CD4-positive, alpha-beta T cell treated with Interleukin-10 for 1 hour (primary cell): ENCODE results near the gene ADGRL2.

Experiments used
- DNase-seq: peaks from one replicate; pipeline ENCODE4 v3.0.0-alpha.2; 2020

ADGRL2 gene

GRCh38 chr1:81806432-81806770 is 5.7 kb downstream of the ADGRL2 start:
- no peak for DNase-seq

- no peak for DNase-seq
These were observed 8.0 kb downstream of the ADGRL2 start for GRCh38 chr1:81808760-81809159.

DNA sequence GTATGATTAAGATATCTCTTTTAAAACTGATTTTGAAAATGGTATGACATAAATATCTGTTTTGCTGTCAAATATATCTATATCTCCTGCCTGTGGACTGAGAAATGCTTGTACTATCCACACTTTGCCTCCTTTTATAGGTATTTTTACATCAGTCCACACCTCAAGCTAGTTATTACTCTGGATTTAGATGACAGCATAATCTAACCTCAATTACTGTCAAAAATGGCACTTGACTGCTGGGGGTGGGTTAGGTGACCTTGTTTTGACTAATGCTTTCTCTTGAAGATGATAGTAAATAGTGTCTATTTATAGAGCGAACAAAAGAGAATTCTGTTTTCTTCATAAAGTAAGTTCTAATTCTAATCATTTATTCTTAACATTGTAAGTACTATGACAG is 9.1 kb downstream of the ADGRL2 start:
- no peak for DNase-seq

DNA sequence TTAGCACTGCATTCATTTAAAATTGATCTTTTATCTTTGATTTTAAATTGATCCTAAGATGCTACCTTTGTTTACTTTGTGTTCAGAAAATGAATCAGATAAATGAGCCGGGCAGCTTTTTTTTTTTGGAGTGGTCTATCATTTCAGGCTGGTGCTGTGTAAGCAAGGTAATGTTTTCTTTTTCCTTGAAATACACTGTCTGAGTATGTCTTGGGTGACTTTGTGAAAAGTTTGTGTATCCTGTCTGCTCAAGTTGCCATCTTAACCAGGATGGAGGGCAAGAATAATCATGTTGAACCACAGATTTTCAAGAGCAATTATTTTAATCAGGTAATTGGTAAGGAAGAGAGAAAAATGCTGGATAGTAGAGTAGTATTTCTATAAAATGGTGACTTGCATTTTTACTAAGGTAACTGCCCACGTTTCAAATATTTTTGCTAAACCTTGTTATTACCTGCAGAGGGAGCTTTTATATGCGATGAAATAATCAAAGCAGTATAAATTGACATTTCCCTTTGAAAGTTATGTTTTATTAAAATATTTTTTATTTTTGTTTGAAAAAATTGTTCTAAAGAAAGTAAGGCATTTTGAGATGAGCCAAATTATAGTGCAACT is 11.1 kb downstream of the ADGRL2 start:
- DNase-seq: no peak

DNA sequence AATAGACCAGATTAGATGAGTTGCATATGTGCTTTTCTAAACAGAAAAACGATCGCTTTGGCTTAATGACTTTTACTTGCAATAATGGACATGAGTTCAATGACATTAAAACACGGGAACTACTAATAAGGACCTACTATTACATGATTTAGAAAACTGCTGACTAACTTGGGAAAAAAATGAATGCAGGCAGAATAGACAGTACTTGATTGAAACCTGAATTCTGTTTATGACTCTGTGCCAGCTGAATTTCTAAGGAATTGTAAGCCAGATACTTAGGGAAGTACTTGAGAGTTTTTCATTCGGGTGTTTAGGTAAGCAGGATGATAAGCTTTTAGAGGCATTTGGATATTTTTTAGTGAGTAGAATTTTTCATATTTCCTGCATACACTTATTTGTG is 12.0 kb downstream of the ADGRL2 start:
- no peak for DNase-seq

DNA sequence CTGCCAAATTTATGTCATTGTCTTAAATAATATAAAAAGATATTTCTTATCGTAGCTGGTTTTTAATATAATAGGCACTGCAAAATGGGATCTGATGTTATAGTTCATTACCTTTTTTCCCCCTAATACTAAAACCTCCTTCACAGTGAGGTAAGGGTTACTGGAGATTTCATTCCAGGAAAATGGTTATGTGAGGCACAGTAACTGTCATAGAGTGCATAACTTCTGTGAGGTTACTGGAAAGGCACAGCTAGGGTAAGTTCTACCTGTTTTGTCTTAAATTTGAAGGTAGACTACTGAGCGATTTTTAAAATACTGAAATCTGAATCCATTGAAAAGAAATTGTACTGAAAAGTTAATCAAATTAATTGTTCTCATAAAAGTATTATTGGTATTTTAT is 13.0 kb downstream of the ADGRL2 start:
- DNase-seq: no peak

DNA sequence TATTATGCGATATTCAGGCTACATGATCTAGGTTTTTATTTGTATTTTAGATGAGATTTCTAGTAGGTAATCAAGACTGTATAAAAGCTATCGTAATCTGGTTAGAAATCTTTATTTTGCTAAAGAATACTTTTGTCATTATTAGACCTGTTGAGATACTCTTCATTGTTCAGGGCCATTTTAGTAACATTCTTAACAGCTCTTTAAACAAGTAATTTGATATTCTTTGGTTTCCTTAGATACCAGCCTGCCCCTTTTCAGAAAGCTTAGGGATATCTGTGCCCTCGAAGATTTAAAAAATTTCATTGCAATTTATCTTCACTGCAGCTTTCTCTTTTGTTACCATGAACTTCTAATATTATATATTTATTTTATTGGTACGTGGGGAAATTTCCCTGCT is 18.9 kb downstream of the ADGRL2 start:
- DNase-seq: no peak

- DNase-seq: no peak
These were observed 20.0 kb downstream of the ADGRL2 start for GRCh38 chr1:81820765-81821164.

- no peak for DNase-seq
These were observed 22.3 kb downstream of the ADGRL2 start for GRCh38 chr1:81823082-81823481.

GRCh38 chr1:81824759-81825158 is 24.0 kb downstream of the ADGRL2 start:
- DNase-seq: no peak

DNA sequence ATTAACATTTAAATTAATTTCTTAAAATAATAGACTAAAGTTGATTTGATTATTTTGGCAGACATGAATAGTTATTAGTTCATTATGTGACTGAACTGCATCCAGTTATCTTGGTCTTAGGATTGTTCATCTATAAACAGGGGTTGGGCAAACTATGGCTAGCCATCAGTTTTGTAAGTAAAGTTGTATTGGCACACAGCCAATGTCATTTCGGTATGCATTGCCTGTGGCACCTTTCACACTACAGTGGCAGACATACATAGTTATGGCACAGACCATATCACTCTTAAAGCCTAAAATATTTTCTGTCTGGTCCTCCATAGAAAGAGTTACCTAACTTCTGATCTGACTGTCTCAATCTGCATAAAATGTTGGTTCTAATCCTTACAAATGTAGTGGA is 27.2 kb downstream of the ADGRL2 start:
- no peak for DNase-seq

GRCh38 chr1:81832573-81832972 is 31.8 kb downstream of the ADGRL2 start:
- DNase-seq: no peak

DNA sequence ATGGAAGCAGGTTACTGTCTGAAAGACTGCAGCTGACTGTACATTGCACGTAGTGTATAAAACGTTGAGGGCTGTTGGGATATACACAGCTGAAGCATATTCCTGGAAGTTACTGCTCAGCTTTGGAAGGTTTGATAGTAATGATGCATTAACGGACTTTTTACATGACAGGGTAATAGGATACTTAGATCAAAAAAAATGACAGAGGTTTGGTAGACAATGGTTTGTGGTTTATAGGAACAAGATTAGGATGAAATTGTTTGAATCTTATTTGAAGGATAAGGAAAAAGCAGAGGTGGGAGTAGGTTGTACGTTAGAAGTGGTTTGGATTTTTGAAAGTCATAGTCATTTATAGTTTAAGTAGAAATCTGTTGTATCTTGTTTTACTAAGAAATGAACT is 33.0 kb downstream of the ADGRL2 start:
- no peak for DNase-seq

DNA sequence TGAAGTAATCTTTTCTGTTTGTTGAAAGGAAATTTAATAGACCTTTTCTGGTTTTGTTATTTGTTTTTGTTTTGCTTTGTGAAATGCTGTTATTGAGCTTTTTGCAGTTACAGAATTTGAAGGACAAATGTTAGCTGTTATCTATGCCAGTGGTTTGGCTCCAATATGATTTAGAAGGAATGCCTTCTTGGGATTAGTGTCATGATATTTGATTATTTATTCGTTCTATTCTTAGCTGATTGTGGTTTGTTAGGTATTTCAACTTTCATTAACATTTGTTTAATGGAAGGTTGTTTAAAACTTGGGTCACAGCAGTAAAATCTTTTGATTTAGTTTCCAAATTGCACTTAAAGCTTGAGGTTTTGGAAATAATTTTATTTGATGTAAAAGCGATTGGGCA is 33.5 kb downstream of the ADGRL2 start:
- DNase-seq: no peak

DNA sequence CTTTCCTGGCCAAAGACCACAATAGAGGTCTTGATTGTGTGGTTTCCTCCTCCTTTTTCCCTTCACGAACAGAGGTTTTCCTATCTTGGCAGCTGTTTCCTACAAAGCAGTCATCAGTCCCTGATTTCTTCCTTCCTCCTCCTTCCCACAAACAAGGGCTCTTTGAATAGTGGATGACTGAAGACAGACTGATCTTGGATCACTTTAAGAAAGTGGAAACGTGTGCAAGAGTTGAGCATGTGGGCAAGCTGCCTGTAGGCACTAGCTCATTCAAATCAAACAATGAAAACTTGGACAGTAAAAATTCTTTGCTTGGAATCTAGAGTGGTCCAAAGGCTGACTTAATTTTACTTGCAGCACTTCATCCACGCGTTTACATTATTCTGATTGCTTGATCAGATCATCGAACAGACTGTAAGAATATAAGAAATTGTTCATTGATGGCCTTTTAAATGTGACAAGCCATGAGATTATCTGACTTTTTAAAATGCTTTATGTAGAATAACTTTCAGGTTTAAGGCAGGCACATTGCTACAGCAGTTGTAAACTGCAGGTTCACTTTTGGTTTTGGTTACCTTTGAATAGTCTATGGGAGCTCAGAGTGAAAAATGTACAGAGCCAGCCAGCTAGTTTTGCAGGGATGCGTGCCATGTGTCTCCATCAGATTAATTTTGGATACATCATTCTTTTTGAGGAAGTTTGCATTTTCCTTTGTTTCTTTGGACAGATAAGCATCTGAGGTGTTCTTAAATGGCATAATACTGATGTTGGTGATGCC is 34.4 kb downstream of the ADGRL2 start:
- DNase-seq: no peak

GRCh38 chr1:81836007-81836626 is 35.4 kb downstream of the ADGRL2 start:
- DNase-seq: no peak

DNA sequence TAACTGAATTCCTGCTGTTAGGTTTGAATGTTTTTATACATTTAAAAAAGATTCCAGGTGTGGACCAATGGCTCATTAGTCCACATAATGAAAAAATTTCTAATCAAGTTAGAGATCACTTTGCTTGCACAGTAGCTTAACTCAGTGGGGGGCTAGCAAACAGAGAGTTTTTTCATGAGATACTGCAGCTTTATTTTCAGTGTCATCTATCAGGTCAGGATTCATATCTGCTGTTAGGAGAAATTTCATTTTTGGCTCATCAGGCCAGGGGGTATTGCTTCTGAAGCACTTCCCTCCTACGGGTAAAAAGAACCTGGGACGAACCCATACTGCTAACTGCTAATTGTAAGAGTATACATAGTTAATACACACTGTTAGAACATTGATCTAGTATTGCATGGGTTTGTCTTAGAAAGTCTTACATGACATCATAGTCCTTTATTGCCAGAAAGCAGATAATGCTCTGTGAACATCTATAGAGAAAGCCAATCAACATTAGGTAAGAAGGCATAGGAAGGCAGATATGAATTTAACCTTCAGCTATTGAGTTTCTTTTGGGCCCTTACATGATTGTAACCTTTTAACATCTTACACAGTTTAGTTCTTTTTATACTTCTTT is 38.0 kb downstream of the ADGRL2 start:
- DNase-seq: no peak

- no peak for DNase-seq
These were observed 40.1 kb downstream of the ADGRL2 start for GRCh38 chr1:81840805-81841204.

- DNase-seq: no peak
These were observed 41.1 kb downstream of the ADGRL2 start for GRCh38 chr1:81841795-81842194.

DNA sequence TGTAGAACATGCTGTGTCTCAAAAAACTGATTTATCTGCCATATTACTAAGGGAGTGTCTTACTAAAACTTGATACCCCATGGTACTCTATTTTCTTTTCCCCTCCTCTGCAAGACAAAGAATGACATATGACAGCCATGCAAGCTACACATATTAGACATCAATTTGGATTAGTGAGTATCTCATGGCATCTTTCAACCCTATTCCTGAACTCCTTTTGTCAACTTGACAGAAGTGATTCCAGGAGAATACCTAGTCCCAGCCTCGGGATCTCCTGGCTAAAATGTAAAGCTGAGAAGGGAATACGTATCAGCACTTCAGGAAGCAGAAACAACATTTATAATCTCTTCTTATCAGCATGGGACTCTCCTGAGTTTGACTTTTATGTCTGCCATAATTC is 43.7 kb downstream of the ADGRL2 start:
- DNase-seq: no peak

DNA sequence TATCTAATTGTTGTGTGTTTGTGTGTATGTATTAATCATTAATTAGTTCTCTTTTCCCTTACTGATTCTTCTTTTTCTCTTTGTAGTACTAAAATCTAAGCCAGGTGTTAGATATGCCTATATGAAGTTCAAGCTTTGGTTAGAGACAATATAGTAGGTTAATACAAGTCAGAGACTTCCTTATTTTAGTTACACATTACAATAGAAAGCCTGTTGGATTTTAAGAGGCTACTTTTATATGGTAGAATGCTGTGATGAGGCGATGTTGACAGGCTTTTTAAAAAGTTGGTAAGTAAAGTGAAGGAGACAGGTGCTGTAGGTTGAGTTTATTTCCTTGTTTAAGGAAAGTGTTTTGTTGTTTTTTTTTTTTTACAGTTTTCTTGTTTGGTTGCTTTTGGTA is 45.9 kb downstream of the ADGRL2 start:
- DNase-seq: no peak

- no peak for DNase-seq
These were observed 46.3 kb downstream of the ADGRL2 start for GRCh38 chr1:81847063-81847462.

GRCh38 chr1:81848880-81849682 is 48.3 kb downstream of the ADGRL2 start:
- DNase-seq: no peak
